Activated CD4-positive, alpha-beta T cell treated with anti-CD3 and anti-CD28 coated beads, Interleukin-2, amount 10 ng/mL, durations not matched to agents 24 days and 14 days (primary cell): ENCODE measurements around the gene NFIX. TPM values are rescaled to one million over a fixed set of nuclear protein-coding genes. Genes with fewer than 3 reads are reported as not detected.

Source experiments
- DNase-seq: peaks from one replicate; pipeline ENCODE4 v3.0.0; 2022
- H3K27ac Mint-ChIP-seq: one replicate; pipeline ENCODE4 v1.8.0; 2022; ENCODE audit warnings: mild to moderate bottlenecking, mixed read lengths
- H3K27me3 Mint-ChIP-seq: one replicate; pipeline ENCODE4 v1.8.0; 2022; ENCODE audit warnings: mixed read lengths
- H3K36me3 Mint-ChIP-seq: one replicate; pipeline ENCODE4 v1.8.0; 2022; ENCODE audit warnings: low read depth, mild to moderate bottlenecking, mixed read lengths
- H3K4me1 Mint-ChIP-seq: one replicate; pipeline ENCODE4 v1.8.0; 2021; ENCODE audit warnings: mixed read lengths
- H3K4me3 Mint-ChIP-seq: one replicate; pipeline ENCODE4 v1.8.0; 2022; ENCODE audit warnings: mild to moderate bottlenecking, moderate library complexity, mixed read lengths
- H3K9me3 Mint-ChIP-seq: one replicate; pipeline ENCODE4 v1.8.0; 2021; ENCODE audit warnings: mixed read lengths
- intact Hi-C: fragments of 100-400 bp; cut with micrococcal nuclease; formaldehyde crosslinking; loops from one replicate; pipeline ENCODE4 v1.15.1; 2023
- total RNA-seq: library from RNA; stranded (reverse); gene quantifications from 2 replicates; pipeline ENCODE4 v1.2.3, GENCODE V29; 2022

NFIX gene
- total RNA-seq, 1 donor from 2014 or later, result 8.3 TPM

DNA sequence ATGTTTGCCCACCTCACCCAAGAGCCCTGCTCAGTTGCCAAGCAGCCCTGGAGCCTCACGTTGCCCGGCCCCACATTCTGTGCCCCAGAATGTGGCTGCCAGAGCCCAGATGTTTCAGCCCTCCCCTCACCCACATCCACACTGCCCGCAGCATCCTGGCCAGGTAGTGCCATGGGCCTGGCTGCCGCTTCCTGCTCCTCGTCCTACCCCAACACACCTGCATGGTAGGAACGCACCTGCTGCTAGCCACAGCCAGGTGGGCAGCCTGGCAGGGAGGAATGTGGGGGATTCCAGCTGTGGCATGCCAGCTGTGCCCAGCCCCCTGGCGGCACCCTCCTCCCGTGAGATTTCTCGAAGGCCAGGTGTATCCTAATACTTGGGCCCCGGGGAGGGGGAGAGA, 7.5 kb upstream of the NFIX start:
- intact Hi-C loops, result loop anchor here (10.0 kb wide), 1 partner anchor 277 kb away; no protein-coding TSS in a partner anchor
- no peak overlapping the region for H3K4me3 Mint-ChIP-seq
- no peaks in the 10 kb centered on the region for H3K36me3 Mint-ChIP-seq
- no peak for DNase-seq
- H3K4me1 Mint-ChIP-seq, result no peaks in the 10 kb centered on the region
- no peaks in the 10 kb centered on the region for H3K9me3 Mint-ChIP-seq
- H3K27me3 Mint-ChIP-seq, result peaks cover 15% of the 10 kb centered on the region
- no peak overlapping the region for H3K27ac Mint-ChIP-seq

DNA sequence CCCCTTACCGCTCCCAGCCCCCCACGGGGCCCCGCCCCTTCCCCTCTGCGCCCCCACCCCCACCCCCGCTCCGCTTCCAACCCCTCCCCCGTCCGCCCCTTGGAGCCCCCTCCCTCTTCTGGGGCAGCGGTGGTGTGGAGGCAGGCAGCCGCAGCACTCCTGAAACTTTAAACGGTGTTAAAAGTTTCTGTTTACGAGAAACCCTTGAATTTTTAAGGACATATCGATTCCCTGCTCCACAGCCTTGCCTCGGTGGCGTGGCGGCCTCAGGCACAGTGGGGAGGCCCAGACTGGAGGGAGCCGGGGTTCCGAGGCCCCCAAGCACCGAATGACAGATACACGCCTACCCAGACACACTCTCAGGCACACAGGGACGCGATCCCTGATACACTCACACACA, 4.8 kb upstream of the NFIX start:
- no peak overlapping the region for H3K4me3 Mint-ChIP-seq
- H3K36me3 Mint-ChIP-seq, result no peaks in the 10 kb centered on the region
- no peak overlapping the region for H3K27ac Mint-ChIP-seq
- peaks cover 32% of the 10 kb centered on the region for H3K27me3 Mint-ChIP-seq
- intact Hi-C loops, result no loop called here
- peaks cover 6% of the 10 kb centered on the region for H3K4me1 Mint-ChIP-seq
- no peaks in the 10 kb centered on the region for H3K9me3 Mint-ChIP-seq
- no peak for DNase-seq

DNA sequence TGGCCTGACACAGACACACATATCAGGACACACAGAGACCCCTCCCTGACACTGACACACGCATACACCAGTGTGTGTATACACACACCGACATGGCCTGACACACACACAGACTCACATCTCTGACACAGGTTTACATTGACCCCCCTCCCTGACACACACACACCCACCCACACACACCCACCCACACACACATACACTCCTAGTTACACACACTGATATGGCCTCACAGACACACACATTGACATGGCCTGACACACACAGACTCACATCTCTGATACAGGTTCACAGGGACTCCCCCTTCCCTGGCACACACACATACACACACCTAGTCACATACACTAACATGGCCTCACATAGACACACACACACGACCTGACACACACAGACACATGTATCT, 4.4 kb upstream of the NFIX start:
- H3K36me3 Mint-ChIP-seq, result no peaks in the 10 kb centered on the region

DNA sequence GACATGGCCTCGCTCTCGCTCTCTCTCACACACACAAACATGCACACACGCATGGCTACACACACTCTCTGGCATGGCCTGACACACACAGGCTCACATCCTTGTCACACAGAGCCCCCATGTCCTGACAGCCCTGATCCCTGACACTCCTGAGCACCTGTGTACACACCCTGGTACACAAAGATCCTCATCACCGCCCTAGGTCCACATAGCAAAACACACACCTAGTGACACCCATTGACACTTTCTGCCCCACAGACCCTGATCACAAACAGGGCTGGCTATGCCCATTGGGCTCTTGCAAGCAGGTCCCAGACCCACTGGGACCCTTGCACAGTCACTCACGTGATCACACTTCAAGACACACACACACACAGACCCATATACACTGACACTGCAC, 4.0 kb upstream of the NFIX start:
- intact Hi-C loops, result no loop called here
- Mint-ChIP-seq H3K27ac (no peak overlapping the region), H3K9me3 (no peaks in the 10 kb centered on the region), H3K4me1 (peaks cover 6% of the 10 kb centered on the region), H3K36me3 (no peaks in the 10 kb centered on the region), H3K27me3 (peaks cover 33% of the 10 kb centered on the region), H3K4me3 (no peak overlapping the region)
- DNase-seq, result no peak

More for the DNA sequence above, 4.4 kb upstream of the NFIX start:
- Mint-ChIP-seq H3K27me3 (peaks cover 30% of the 10 kb centered on the region), H3K27ac (no peak overlapping the region), H3K9me3 (no peaks in the 10 kb centered on the region), H3K4me3 (no peak overlapping the region), H3K4me1 (peaks cover 6% of the 10 kb centered on the region)
- intact Hi-C loops, result no loop called here
- DNase-seq, result no peak

DNA sequence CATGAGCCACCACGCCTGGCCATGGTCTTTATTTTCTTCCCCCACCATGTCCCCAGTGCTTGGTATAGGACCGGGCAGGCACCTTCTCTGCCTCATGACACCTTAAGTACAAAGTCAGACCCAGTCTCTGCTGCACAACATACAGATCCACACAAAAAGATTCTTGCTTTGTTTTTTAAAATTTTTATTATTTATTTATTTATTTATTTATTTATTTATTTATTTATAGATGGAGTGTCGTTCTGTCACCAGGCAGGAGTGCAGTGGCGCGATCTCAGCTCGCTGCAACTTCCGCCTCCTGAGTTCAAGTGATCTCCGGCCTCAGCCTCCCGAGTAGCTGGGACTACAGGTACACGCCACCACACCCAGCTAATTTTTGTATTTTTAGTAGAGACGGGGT, 2.5 kb upstream of the NFIX start:
- no peak overlapping the region for H3K4me3 Mint-ChIP-seq
- peaks cover 6% of the 10 kb centered on the region for H3K4me1 Mint-ChIP-seq
- intact Hi-C loops, result no loop called here
- H3K36me3 Mint-ChIP-seq, result no peaks in the 10 kb centered on the region
- H3K9me3 Mint-ChIP-seq, result no peaks in the 10 kb centered on the region
- DNase-seq, result no peak
- peaks cover 35% of the 10 kb centered on the region for H3K27me3 Mint-ChIP-seq
- no peak overlapping the region for H3K27ac Mint-ChIP-seq

DNA sequence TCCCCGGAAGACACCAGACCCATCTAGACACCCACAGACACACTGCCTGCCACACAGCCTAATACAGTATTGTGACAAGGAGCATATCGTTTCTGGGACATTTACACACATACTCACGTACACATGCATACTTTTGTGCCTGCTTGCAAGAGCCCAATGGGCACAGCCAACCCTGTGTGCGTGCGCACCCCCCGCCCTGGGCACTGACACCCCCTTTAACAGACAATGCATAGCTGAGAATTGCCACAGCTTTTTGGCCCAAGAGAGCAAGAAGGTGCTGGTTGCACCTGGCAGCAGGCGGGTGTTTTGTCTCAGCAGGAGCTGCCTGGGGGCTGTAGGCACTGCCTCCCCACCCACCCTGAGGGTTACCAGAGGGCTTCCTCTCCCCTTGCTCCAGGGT, 1.7 kb upstream of the NFIX start:
- Mint-ChIP-seq H3K27ac (peak overlapping the region; percentile 2), H3K4me1 (peaks cover 6% of the 10 kb centered on the region), H3K27me3 (peaks cover 40% of the 10 kb centered on the region), H3K9me3 (no peaks in the 10 kb centered on the region), H3K4me3 (peak overlapping the region; percentile 57), H3K36me3 (no peaks in the 10 kb centered on the region)
- intact Hi-C loops, result no loop called here
- DNase-seq, result no peak

DNA sequence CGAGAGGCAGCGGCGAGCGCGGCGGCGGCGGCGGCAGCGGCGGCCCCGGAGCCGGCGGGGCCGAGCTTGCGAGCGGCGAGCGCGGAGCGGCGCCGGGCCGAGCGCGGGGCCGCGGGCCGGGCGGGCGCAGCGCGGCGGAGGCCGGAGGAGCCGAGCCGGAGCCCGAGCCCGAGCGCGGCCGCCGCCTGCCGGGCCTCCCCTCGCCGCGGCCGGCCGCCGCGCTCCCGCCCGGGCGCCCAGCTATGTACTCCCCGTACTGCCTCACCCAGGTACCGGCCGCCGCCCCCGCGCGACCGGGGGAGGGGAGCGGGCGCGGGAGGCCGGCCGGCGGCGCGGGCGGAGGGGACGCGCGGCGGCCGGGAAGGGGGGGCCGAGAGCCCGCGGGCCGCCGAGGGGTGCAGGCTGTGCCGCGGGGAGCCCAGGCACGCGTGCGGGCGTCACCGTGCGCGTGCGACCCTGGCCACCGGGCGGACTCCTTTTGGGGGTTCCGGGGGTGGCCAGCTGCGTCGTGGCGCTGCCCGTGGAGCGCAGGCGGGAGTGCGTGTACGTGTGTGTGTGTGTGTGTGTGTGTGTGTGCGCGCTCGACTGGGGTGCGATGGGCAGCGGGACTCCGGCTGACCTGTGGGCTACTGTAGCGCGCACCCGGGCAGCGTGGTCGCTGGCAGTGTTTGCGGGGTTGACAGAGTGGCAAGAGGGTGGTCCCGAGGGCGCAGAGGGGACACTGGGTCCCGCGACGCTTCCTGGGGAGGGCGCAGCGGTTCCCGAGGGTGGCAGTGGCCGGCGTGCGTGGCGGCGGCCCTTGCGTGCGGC, 526 bp downstream of the NFIX start:
- intact Hi-C loops, result loop anchor here (2.0 kb wide), 1 partner anchor 17 kb away; no protein-coding TSS in a partner anchor
- no peaks in the 10 kb centered on the region for H3K9me3 Mint-ChIP-seq
- peak; percentile 62 for DNase-seq

DNA sequence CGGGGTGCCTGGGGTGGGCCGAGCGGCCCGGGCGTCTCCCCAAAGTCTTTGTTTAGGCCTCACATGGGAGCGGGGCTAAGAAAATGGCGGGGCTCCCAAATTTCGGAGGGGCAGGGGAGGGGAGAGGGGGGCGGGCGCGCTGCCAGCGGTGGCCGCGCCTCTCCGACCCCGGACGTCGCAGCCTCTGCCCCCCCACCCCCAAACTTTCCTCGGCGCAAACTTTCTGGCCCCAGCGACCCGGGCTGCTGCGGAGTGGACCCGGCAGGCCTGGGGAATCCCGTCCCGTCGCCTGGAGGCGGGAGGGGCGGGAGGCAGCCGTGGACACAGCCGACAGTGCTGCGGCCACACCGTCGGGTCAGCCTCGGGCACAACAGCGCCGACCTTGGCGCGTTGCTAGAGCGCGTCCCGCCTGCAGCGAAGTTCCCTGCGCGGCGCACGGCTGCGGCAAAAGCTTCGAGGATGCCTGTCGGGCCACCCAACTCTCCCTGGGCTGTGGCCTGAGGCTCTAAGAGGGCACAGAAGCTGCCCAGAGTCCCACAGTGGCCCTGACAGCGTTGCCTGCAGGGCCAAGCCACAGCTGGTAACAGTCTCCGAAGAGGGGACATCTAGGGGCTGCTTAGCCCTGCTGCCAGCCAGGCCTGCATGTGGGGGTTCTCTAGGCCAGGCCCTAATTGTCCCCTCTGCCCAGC, 1.3 kb downstream of the NFIX start:
- H3K9me3 Mint-ChIP-seq, result no peaks in the 10 kb centered on the region
- intact Hi-C loops, result no loop called here
- H3K27me3 Mint-ChIP-seq, result peaks cover 39% of the 10 kb centered on the region
- H3K27ac Mint-ChIP-seq, result no peak overlapping the region
- peak overlapping the region; percentile 46 for H3K4me3 Mint-ChIP-seq
- H3K4me1 Mint-ChIP-seq, result peaks cover 6% of the 10 kb centered on the region
- no peak for DNase-seq
- no peaks in the 10 kb centered on the region for H3K36me3 Mint-ChIP-seq

More for the DNA sequence above, 526 bp downstream of the NFIX start:
- peak overlapping the region; percentile 80 for H3K27ac Mint-ChIP-seq
- H3K4me1 Mint-ChIP-seq, result peaks cover 6% of the 10 kb centered on the region
- peaks cover 43% of the 10 kb centered on the region for H3K27me3 Mint-ChIP-seq
- no peaks in the 10 kb centered on the region for H3K36me3 Mint-ChIP-seq
- peak overlapping the region; percentile 86 for H3K4me3 Mint-ChIP-seq

DNA sequence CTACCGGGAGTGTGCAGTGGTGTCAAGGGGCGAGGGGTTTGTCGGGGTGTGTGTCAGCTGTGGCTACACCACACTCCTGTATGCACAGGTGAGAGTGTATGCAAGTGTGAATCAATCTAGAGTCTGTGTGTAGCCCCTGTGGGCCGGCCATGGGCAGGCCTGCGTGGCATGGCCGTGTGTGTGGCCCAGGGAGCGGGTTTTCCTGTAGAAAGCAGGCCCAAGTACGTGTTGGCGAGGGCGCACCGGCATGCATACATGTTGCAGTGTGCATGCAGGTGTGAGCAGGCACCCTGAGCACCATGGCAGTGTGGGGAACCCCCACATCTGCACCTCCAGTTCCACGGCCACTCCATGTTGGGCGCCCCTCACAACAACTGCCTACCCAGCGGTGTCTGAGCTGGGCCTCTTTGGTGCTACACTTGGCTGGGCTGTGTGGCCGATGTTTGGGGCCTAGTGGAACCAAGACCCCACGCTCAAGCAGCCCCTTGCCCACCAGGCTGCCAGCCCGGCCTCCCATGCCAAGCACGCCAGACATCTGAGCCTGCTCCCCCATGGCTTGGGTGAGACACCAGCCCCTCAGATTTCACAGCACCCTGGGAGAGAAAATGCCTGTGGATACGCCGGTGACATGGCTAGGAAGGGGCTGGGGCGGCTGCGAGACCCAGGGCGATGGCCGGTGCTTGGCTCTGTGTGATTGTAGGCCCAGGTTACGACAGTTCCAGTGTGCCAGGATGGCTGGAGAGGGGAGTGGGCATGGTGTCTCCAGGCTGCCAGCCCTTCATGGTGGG, 2.1 kb downstream of the NFIX start:
- Mint-ChIP-seq H3K27ac (peak overlapping the region; percentile 22), H3K36me3 (no peaks in the 10 kb centered on the region), H3K4me3 (peak overlapping the region; percentile 46), H3K27me3 (peaks cover 39% of the 10 kb centered on the region), H3K4me1 (peaks cover 6% of the 10 kb centered on the region), H3K9me3 (no peaks in the 10 kb centered on the region)
- DNase-seq, result no peak
- intact Hi-C loops, result no loop called here

DNA sequence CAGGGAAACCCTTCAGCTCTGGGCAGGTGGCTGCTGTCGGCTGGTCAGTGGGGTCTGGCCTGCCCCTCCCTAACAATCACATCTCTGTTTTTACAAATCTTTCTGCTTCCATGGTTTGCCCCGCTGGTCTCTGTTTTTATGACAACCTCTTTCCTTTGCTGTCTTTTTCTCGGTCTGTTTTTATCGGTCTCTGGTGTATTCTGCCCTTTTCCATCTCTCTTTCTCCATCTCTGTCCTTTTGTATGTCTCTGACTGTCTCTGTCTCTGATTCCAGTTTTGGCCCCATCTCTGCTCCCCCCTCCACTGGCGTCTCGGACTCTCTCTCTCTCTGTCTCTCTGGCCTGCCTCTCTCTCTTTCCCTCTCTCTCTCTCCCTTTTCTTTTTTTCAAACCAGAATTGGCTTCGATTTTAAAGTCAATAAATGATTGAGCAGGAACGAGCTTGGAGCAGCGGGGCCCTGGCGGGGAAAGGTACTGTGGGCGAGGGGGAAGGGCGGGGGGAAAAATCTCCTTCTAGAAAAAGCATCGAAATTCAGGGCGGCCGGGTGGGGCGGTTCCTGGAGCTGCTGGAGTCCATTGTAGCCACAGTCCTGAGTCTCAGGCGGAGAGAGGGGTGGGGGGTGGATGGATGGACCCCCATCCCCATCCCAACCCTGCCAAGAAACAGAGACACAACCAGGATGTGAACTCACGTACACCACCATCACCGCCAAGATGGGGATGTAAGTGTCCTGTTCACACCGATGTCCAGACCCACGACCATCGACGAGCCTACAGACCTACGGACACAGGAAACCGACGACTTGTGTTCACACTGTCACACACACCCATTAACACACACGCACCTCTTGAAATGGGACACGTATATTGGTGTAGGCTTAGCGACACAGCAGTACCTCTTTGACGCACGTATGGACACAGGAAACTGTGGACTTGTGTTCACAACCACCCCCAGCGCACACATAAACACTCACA, 3.0 kb downstream of the NFIX start:
- H3K4me3 Mint-ChIP-seq, result peak overlapping the region; percentile 3

DNA sequence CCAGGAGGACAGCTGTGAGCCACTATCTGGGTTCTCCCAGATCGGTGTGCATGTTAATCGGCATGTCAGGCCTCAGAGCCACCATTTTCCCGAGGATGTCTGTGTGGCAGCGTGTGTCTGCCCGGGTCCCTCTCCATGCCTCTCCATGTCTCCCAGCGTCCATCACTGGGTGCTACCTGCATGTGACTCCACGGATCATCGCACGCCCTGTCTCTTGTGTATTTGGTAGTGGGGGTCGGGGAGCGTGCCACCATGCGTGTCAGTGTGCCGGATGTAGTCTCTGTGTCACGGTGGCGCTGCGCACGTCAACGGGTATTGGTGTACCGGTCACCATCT, 5.9 kb downstream of the NFIX start:
- no peaks in the 10 kb centered on the region for H3K36me3 Mint-ChIP-seq
- DNase-seq, result no peak
- intact Hi-C loops, result no loop called here
- H3K27ac Mint-ChIP-seq, result no peak overlapping the region
- no peak overlapping the region for H3K4me3 Mint-ChIP-seq
- no peaks in the 10 kb centered on the region for H3K9me3 Mint-ChIP-seq
- no peaks in the 10 kb centered on the region for H3K4me1 Mint-ChIP-seq
- H3K27me3 Mint-ChIP-seq, result peaks cover 14% of the 10 kb centered on the region

More for the DNA sequence above, 3.0 kb downstream of the NFIX start:
- no peak for DNase-seq
- Mint-ChIP-seq H3K27ac (no peak overlapping the region), H3K36me3 (no peaks in the 10 kb centered on the region), H3K4me1 (peaks cover 6% of the 10 kb centered on the region), H3K9me3 (no peaks in the 10 kb centered on the region), H3K27me3 (peaks cover 35% of the 10 kb centered on the region)
- intact Hi-C loops, result no loop called here

DNA sequence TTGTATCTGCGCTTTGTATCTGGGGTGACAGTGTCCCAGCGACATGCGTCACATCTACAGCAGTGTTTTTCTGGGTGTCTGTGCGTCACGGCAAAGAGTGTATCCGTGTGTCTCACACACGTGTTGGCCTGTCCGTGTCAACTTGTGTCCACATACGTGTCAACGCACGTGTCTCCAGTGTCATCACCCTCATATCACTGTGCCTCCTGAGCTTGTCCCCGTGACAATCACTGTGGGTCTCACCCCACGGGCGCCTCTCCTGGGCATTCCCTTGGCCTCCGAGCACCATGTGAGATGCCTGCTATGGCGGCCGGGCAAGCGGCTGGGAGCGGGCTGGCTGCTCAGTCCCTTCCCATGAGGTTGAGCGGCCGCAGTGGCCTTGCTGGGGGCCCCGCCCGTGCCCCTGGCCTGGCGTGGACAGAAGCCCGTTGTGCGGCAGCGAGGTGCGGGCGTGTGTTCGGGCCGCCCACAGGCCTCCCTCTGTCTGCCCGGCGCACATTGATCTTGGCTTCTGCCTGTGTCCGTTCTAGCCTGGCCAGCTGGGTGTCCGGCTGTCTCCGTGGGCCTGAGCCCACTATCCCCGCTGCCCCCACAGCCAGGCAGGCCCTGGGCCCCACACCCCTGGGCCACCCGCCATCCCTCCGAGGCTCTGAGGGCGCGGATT, 6.4 kb downstream of the NFIX start:
- no peak for DNase-seq
- intact Hi-C loops, result no loop called here
- H3K36me3 Mint-ChIP-seq, result no peaks in the 10 kb centered on the region
- H3K27ac Mint-ChIP-seq, result no peak overlapping the region
- no peaks in the 10 kb centered on the region for H3K9me3 Mint-ChIP-seq
- no peak overlapping the region for H3K4me3 Mint-ChIP-seq
- H3K27me3 Mint-ChIP-seq, result peaks cover 14% of the 10 kb centered on the region
- no peaks in the 10 kb centered on the region for H3K4me1 Mint-ChIP-seq
